Activated CD8-positive, alpha-beta memory T cell treated with anti-CD3 and anti-CD28 coated beads for 36 hours (primary cell): Measurements from ENCODE around the gene SMPX. TPM values are rescaled to one million over a fixed set of nuclear protein-coding genes. Genes with fewer than 3 reads are reported as not detected.

Experiments
- CTCF ChIA-PET: fragments of 350-600 bp; sonication (Branson Sonifier 250); formaldehyde crosslinking; loops from one replicate; lab custom pipeline; 2021; ENCODE audit warnings: antibody characterized with exemption; lab: Charles Lee
- POLR2A ChIA-PET: fragments of 350-600 bp; sonication (Branson Sonifier 250); formaldehyde crosslinking; loops from one replicate; lab custom pipeline; 2021; ENCODE audit warnings: antibody characterized with exemption; lab: Charles Lee
- total RNA-seq, 2 experiments: library from RNA; stranded (reverse); gene quantifications; one replicate each; pipeline ENCODE4 v1.2.3, GENCODE V29; 2021

SMPX gene
- total RNA-seq, 2 experiments from 2014 or later = not detected

GRCh38 chrX:21721195-21721594 is 36.7 kb downstream of the SMPX start:
- ChIA-PET CTCF (no interaction called here), POLR2A (no interaction called here)

- CTCF ChIA-PET = no interaction called here
- POLR2A ChIA-PET = no interaction called here
These were observed 39.3 kb downstream of the SMPX start for GRCh38 chrX:21718575-21718974.

- POLR2A ChIA-PET = no interaction called here
These were observed 40.1 kb downstream of the SMPX start for GRCh38 chrX:21717802-21718201.

GRCh38 chrX:21715825-21716224 is 42.1 kb downstream of the SMPX start:
- CTCF ChIA-PET = no interaction called here

More at GRCh38 chrX:21717802-21718201, 40.1 kb downstream of the SMPX start:
- CTCF ChIA-PET = no interaction called here

GRCh38 chrX:21715337-21715736 is 42.6 kb downstream of the SMPX start:
- CTCF ChIA-PET = no interaction called here
- POLR2A ChIA-PET = no interaction called here

More at GRCh38 chrX:21715825-21716224, 42.1 kb downstream of the SMPX start:
- POLR2A ChIA-PET = no interaction called here

GRCh38 chrX:21711848-21712197 is 46.1 kb downstream of the SMPX start:
- CTCF ChIA-PET = no interaction called here

GRCh38 chrX:21711129-21711847 is 46.6 kb downstream of the SMPX start:
- POLR2A ChIA-PET = no interaction called here
- CTCF ChIA-PET = no interaction called here

More at GRCh38 chrX:21711848-21712197, 46.1 kb downstream of the SMPX start:
- POLR2A ChIA-PET = no interaction called here

GRCh38 chrX:21708116-21708515 is 49.8 kb downstream of the SMPX start:
- ChIA-PET CTCF (no interaction called here), POLR2A (no interaction called here)

- POLR2A ChIA-PET = no interaction called here
These were observed 52.7 kb downstream of the SMPX start for GRCh38 chrX:21705225-21705624.

GRCh38 chrX:21702725-21703124 is 55.2 kb downstream of the SMPX start:
- CTCF ChIA-PET = no interaction called here
- POLR2A ChIA-PET = no interaction called here

More at GRCh38 chrX:21705225-21705624, 52.7 kb downstream of the SMPX start:
- CTCF ChIA-PET = no interaction called here

GRCh38 chrX:21700967-21701366 is 56.9 kb downstream of the SMPX start:
- CTCF ChIA-PET = no interaction called here
- POLR2A ChIA-PET = no interaction called here

GRCh38 chrX:21700275-21700674 is 57.6 kb downstream of the SMPX start:
- ChIA-PET POLR2A (no interaction called here), CTCF (no interaction called here)

- POLR2A ChIA-PET = no interaction called here
- CTCF ChIA-PET = no interaction called here
These were observed 58.8 kb downstream of the SMPX start for GRCh38 chrX:21699136-21699535.

- POLR2A ChIA-PET = no interaction called here
These were observed 59.6 kb downstream of the SMPX start for GRCh38 chrX:21698272-21698671.

GRCh38 chrX:21691512-21692018 is 66.4 kb downstream of the SMPX start:
- CTCF ChIA-PET = no interaction called here
- POLR2A ChIA-PET = no interaction called here

More at GRCh38 chrX:21698272-21698671, 59.6 kb downstream of the SMPX start:
- CTCF ChIA-PET = no interaction called here

- CTCF ChIA-PET = no interaction called here
- POLR2A ChIA-PET = no interaction called here
These were observed 74.0 kb downstream of the SMPX start for GRCh38 chrX:21683941-21684340.

GRCh38 chrX:21678048-21678612 is 79.8 kb downstream of the SMPX start:
- ChIA-PET CTCF (no interaction called here), POLR2A (no interaction called here)

- ChIA-PET POLR2A (no interaction called here), CTCF (no interaction called here)
These were observed 82.0 kb downstream of the SMPX start for GRCh38 chrX:21675931-21676330.

- CTCF ChIA-PET = no interaction called here
- POLR2A ChIA-PET = no interaction called here
These were observed 83.3 kb downstream of the SMPX start for GRCh38 chrX:21674430-21675186.

GRCh38 chrX:21666679-21667078 is 91.2 kb downstream of the SMPX start:
- ChIA-PET POLR2A (no interaction called here), CTCF (no interaction called here)
